WERI-Rb-1 (cell line): ENCODE results near the gene THRB.

Source experiments
- DNase-seq: peaks from one replicate; pipeline ENCODE4 v3.0.0-alpha.2; 2020
- H3K27ac ChIP-seq: fragments of 250-450 bp; sonication (Bioruptor Pico); 2 replicates; pipeline ENCODE4 v1.5.1; 2020; ENCODE audit warnings: mild to moderate bottlenecking, moderate library complexity
- H3K27me3 ChIP-seq: fragments of 250-450 bp; sonication (Bioruptor Pico); 2 replicates; pipeline ENCODE4 v1.5.1; 2021; ENCODE audit warnings: mild to moderate bottlenecking, low read depth, moderate library complexity; ENCODE audit not compliant: insufficient read depth, severe bottlenecking
- H3K36me3 ChIP-seq: fragments of 250-450 bp; sonication (Bioruptor Pico); 2 replicates; pipeline ENCODE4 v1.5.1; 2020; ENCODE audit warnings: mild to moderate bottlenecking, moderate library complexity
- H3K4me3 ChIP-seq: 2 replicates; pipeline ENCODE4 v1.5.1; 2011; ENCODE audit warnings: low read depth, mild to moderate bottlenecking, control low read depth, low read length
- H3K9me3 ChIP-seq: fragments of 250-450 bp; sonication (Bioruptor Pico); 2 replicates; pipeline ENCODE4 v1.5.1; 2021; ENCODE audit warnings: mild to moderate bottlenecking, moderate library complexity; ENCODE audit not compliant: severe bottlenecking
- CTCF ChIP-seq: IDR thresholded peaks from 2 replicates; pipeline ENCODE4 v1.5.1; 2011; ENCODE audit warnings: low read depth, mild to moderate bottlenecking, control low read depth, inconsistent platforms, low read length

The THRB gene

GRCh38 chr3:24161841-24162240, 332.8 kb downstream of the THRB start:
- H3K27ac ChIP-seq: peak overlapping the region; percentile 80

GRCh38 chr3:24160424-24161095, 334.1 kb downstream of the THRB start:
- no peak for DNase-seq
- Histone ChIP-seq H3K27ac (peak overlapping the region; percentile 42), H3K4me3 (peak overlapping the region; percentile 90), H3K9me3 (no peaks in the 10 kb centered on the region), H3K27me3 (no peaks in the 10 kb centered on the region), H3K36me3 (peaks cover 80% of the 10 kb centered on the region)
- TF ChIP-seq CTCF: no peak

More at GRCh38 chr3:24161841-24162240, 332.8 kb downstream of the THRB start:
- H3K4me3 ChIP-seq: peak overlapping the region; percentile 90
- TF ChIP-seq CTCF: no peak
- H3K9me3 ChIP-seq: no peaks in the 10 kb centered on the region
- peaks cover 67% of the 10 kb centered on the region for H3K36me3 ChIP-seq
- no peak for DNase-seq
- H3K27me3 ChIP-seq: no peaks in the 10 kb centered on the region

GRCh38 chr3:24158761-24159454, 335.7 kb downstream of the THRB start:
- no peak overlapping the region for H3K4me3 ChIP-seq
- no peaks in the 10 kb centered on the region for H3K27me3 ChIP-seq
- no peak for TF ChIP-seq CTCF
- peaks cover 85% of the 10 kb centered on the region for H3K36me3 ChIP-seq
- no peak for DNase-seq
- no peak overlapping the region for H3K27ac ChIP-seq
- no peaks in the 10 kb centered on the region for H3K9me3 ChIP-seq

- Histone ChIP-seq H3K4me3 (no peak overlapping the region), H3K36me3 (peaks cover 90% of the 10 kb centered on the region), H3K27ac (peak overlapping the region; percentile 27; the same call in 1 of the 2 replicates), H3K9me3 (no peaks in the 10 kb centered on the region), H3K27me3 (no peaks in the 10 kb centered on the region)
- no peak for DNase-seq
- TF ChIP-seq CTCF: no peak
Measured at GRCh38 chr3:24157106-24157505, 337.5 kb downstream of the THRB start.

- Histone ChIP-seq H3K4me3 (no peak overlapping the region), H3K9me3 (no peaks in the 10 kb centered on the region), H3K36me3 (peaks cover 93% of the 10 kb centered on the region), H3K27me3 (no peaks in the 10 kb centered on the region), H3K27ac (no peak overlapping the region)
- DNase-seq: no peak
- no peak for TF ChIP-seq CTCF
Measured at GRCh38 chr3:24156466-24156865, 338.2 kb downstream of the THRB start.
